Kidney (tissue), 14 donors: ENCODE data around the gene WDFY4. TPM values are rescaled to one million over a fixed set of nuclear protein-coding genes. Genes with fewer than 3 reads are reported as not detected.

Source experiments
- DNase-seq, 5 donors: peaks; one replicate each; pipeline ENCODE4 v3.0.0-alpha.2; 2013 to 2020
- FAIRE-seq: peaks from 2 replicates; lab custom pipeline; 2012; peaks lifted over from hg19 to GRCh38; lab: Jason Lieb, UNC
- H3K27ac ChIP-seq, 2 donors: one replicate each; pipeline ENCODE4 v1.7.0; 2013; ENCODE audit warnings: low read depth in 2 of 2, low read length in 2 of 2, inconsistent platforms in 1 of 2
- H3K27me3 ChIP-seq: one replicate; pipeline ENCODE4 v1.7.1; 2013; ENCODE audit warnings: low read length, inconsistent platforms; ENCODE audit not compliant: control insufficient read depth, insufficient read depth
- H3K36me3 ChIP-seq, 3 donors: one replicate each; pipeline versions ENCODE4 v1.7.0 to v1.7.1; 2013; ENCODE audit warnings: low read length in 3 of 3, control low read depth in 1 of 3, inconsistent platforms in 1 of 3; ENCODE audit not compliant: insufficient read depth in 3 of 3, control insufficient read depth in 2 of 3
- H3K4me1 ChIP-seq, 3 donors: one replicate each; pipeline versions ENCODE4 v1.7.0 to v1.7.1; 2013; ENCODE audit warnings: low read length in 3 of 3, inconsistent platforms in 1 of 3, low read depth in 1 of 3; ENCODE audit not compliant: control insufficient read depth in 2 of 3, insufficient read depth in 2 of 3
- H3K4me3 ChIP-seq, 3 donors: one replicate each; pipeline versions ENCODE4 v1.7.0 to v1.8.1; 2013; ENCODE audit warnings: low read length in 3 of 3, control low read depth in 1 of 3, inconsistent platforms in 1 of 3
- H3K9ac ChIP-seq, 3 donors: one replicate each; pipeline versions ENCODE4 v1.7.0 to v1.7.1; 2013; ENCODE audit warnings: low read length in 3 of 3, control low read depth in 1 of 3, inconsistent platforms in 1 of 3
- H3K9me3 ChIP-seq, 3 donors: one replicate each; pipeline versions ENCODE4 v1.7.0 to v1.7.1; 2013; ENCODE audit warnings: low read length in 3 of 3, control low read depth in 1 of 3, inconsistent platforms in 1 of 3; ENCODE audit not compliant: control insufficient read depth in 2 of 3, insufficient read depth in 1 of 3
- CTCF ChIP-seq: IDR thresholded peaks from 3 replicates; pipeline ENCODE4 v1.5.1; 2012; ENCODE audit warnings: mild to moderate bottlenecking, moderate library complexity, borderline replicate concordance; ENCODE audit not compliant: insufficient read depth; ENCODE audit errors: extremely low read depth
- intact Hi-C: fragments of 100-400 bp; cut with DNase I; formaldehyde crosslinking; loops from one replicate; pipeline ENCODE4 v1.11.1; 2022
- polyA plus RNA-seq: library from polyadenylated mRNA; stranded (reverse); fragments of 350-450 nt; fragmentation: Illumina TruSeq; extraction: RNeasy Lipid Tissue Mini Kit (QIAGEN cat#74804); gene quantifications from one replicate; pipeline ENCODE4 v1.2.3, GENCODE V29; 2014; ENCODE audit warnings: low read depth, low replicate concordance; ENCODE audit not compliant: insufficient read depth
- total RNA-seq: library from RNA; stranded (reverse); fragmentation: NEBNext Ultra II Directional; extraction: Animal tissue kit (Norgen Biotek cat#: 25700); gene quantifications from one replicate; pipeline ENCODE4 v1.2.1, GENCODE V29; 2021
- donor health status: control.
- donor health status: control.
- donor health status: control.
- donor health status: control.
- donor health status: control.
- donor health status: DM: yes; HTN: yes; CAD: no.
- donor health status: Normal renal cell carcinoma (clear cell type).

The WDFY4 gene
- total and polyA plus RNA-seq, 2 donors from 2014 or later: 1.7 to 13.3 TPM

- no peak overlapping the region for H3K27ac ChIP-seq
- FAIRE-seq (no peak), DNase-seq (no peak)
- H3K9ac ChIP-seq: no peak overlapping the region
- H3K4me1 ChIP-seq: peaks cover 0 to 2% (median 0%) of the 10 kb centered on the region in 3 donors
- H3K9me3 ChIP-seq: no peaks in the 10 kb centered on the region
- no peaks in the 10 kb centered on the region for H3K27me3 ChIP-seq
- TF ChIP-seq CTCF: no peak
- intact Hi-C loops: no loop called here
- H3K4me3 ChIP-seq: no peak overlapping the region
- peaks cover 0 to 2% (median 0%) of the 10 kb centered on the region in 3 donors for H3K36me3 ChIP-seq
Observed at GRCh38 chr10:48744587-48744986, 59.9 kb downstream of the WDFY4 start.

GRCh38 chr10:48745662-48746245 is 61.1 kb downstream of the WDFY4 start:
- H3K36me3 ChIP-seq: peaks cover 0 to 2% (median 0%) of the 10 kb centered on the region in 3 donors
- no peak for TF ChIP-seq CTCF
- FAIRE-seq: no peak
- no peak overlapping the region for H3K27ac ChIP-seq
- no peaks in the 10 kb centered on the region for H3K9me3 ChIP-seq
- peaks cover 0 to 2% (median 0%) of the 10 kb centered on the region in 3 donors for H3K4me1 ChIP-seq
- intact Hi-C loops: no loop called here
- no peak overlapping the region for H3K4me3 ChIP-seq
- peak in 1 of 5 donors; percentile 14 for DNase-seq
- no peak overlapping the region for H3K9ac ChIP-seq
- H3K27me3 ChIP-seq: no peaks in the 10 kb centered on the region

GRCh38 chr10:48748573-48748972 is 63.9 kb downstream of the WDFY4 start:
- no peak for DNase-seq
- Histone ChIP-seq H3K36me3 (peaks cover 0 to 2% (median 0%) of the 10 kb centered on the region in 3 donors), H3K9me3 (no peaks in the 10 kb centered on the region), H3K9ac (no peak overlapping the region), H3K4me1 (peaks cover 0 to 2% (median 0%) of the 10 kb centered on the region in 3 donors), H3K27ac (no peak overlapping the region), H3K27me3 (no peaks in the 10 kb centered on the region), H3K4me3 (no peak overlapping the region)
- FAIRE-seq: no peak
- intact Hi-C loops: no loop called here
- no peak for TF ChIP-seq CTCF

GRCh38 chr10:48749254-48749787 is 64.6 kb downstream of the WDFY4 start:
- Histone ChIP-seq H3K36me3 (peaks cover 0 to 2% (median 0%) of the 10 kb centered on the region in 3 donors), H3K4me1 (peaks cover 0 to 2% (median 0%) of the 10 kb centered on the region in 3 donors), H3K27me3 (no peaks in the 10 kb centered on the region), H3K4me3 (no peak overlapping the region), H3K9ac (no peak overlapping the region), H3K27ac (no peak overlapping the region), H3K9me3 (no peaks in the 10 kb centered on the region)
- TF ChIP-seq CTCF: no peak
- FAIRE-seq (no peak), DNase-seq (peak in 1 of 5 donors; percentile 7)
- intact Hi-C loops: no loop called here
